Peyer's patch (tissue), 4 donors: ENCODE results near the gene NCOA5.

Experiments
- CTCF ChIP-seq, 6 experiments: fragments of 450-650 bp in 4 of 6; fragments of 200-600 bp in 2 of 6; sonication (generic) in 1 of 6; IDR thresholded peaks; one replicate each; pipeline ENCODE4 v1.5.1; 2017 to 2019; ENCODE audit warnings: antibody characterized with exemption in 6 of 6, mild to moderate bottlenecking in 3 of 6, moderate library complexity in 1 of 6
- POLR2A ChIP-seq, 2 donors: fragments of 450-650 bp; IDR thresholded peaks; one replicate each; pipeline ENCODE4 v1.5.1; 2017; ENCODE audit warnings: antibody characterized with exemption in 2 of 2, mild to moderate bottlenecking in 2 of 2, moderate library complexity in 2 of 2

- TF ChIP-seq CTCF (IDR thresholded peaks at IDR 0.05) (no peak), POLR2A (IDR thresholded peaks at IDR 0.05) (no peak)
These were observed 72.5 kb downstream of the NCOA5 start for GRCh38 chr20:46017272-46017671.
